WERI-Rb-1 (cell line): ENCODE results near the gene ENPP1.

ENCODE experiments used
- DNase-seq: peaks from one replicate; pipeline ENCODE4 v3.0.0-alpha.2; 2020
- H3K27ac ChIP-seq: fragments of 250-450 bp; sonication (Bioruptor Pico); 2 replicates; pipeline ENCODE4 v1.5.1; 2020; ENCODE audit warnings: mild to moderate bottlenecking, moderate library complexity
- H3K27me3 ChIP-seq: fragments of 250-450 bp; sonication (Bioruptor Pico); 2 replicates; pipeline ENCODE4 v1.5.1; 2021; ENCODE audit warnings: mild to moderate bottlenecking, low read depth, moderate library complexity; ENCODE audit not compliant: insufficient read depth, severe bottlenecking
- H3K36me3 ChIP-seq: fragments of 250-450 bp; sonication (Bioruptor Pico); 2 replicates; pipeline ENCODE4 v1.5.1; 2020; ENCODE audit warnings: mild to moderate bottlenecking, moderate library complexity
- H3K4me3 ChIP-seq: 2 replicates; pipeline ENCODE4 v1.5.1; 2011; ENCODE audit warnings: low read depth, mild to moderate bottlenecking, control low read depth, low read length
- H3K9me3 ChIP-seq: fragments of 250-450 bp; sonication (Bioruptor Pico); 2 replicates; pipeline ENCODE4 v1.5.1; 2021; ENCODE audit warnings: mild to moderate bottlenecking, moderate library complexity; ENCODE audit not compliant: severe bottlenecking
- CTCF ChIP-seq: IDR thresholded peaks from 2 replicates; pipeline ENCODE4 v1.5.1; 2011; ENCODE audit warnings: low read depth, mild to moderate bottlenecking, control low read depth, inconsistent platforms, low read length

Gene ENPP1

DNA sequence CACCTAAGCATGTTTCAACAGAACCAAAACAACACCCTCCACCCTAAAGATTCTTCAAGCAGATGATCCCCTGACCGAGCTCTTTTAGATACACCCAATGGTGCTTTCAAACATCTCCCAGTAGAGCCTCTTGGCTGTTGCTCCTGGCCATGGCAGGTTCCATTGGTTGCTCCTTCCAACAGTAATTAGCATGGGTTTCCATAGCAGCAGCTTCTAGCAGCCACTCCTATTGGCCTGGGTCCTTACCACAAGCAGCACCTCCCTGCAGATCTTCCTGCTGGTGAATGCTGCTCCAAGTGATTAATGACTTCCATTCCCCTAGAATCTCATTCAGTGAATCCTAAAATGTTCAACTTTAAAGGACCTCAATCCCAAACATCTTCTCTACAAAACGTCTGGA, 129.4 kb downstream of the ENPP1 start:
- Histone ChIP-seq H3K27me3 (peaks cover 44% of the 10 kb centered on the region), H3K36me3 (no peaks in the 10 kb centered on the region), H3K27ac (no peak overlapping the region), H3K9me3 (no peaks in the 10 kb centered on the region), H3K4me3 (no peak overlapping the region)
- DNase-seq = no peak
- no peak for TF ChIP-seq CTCF

GRCh38 chr6:131937703-131938631, 130.1 kb downstream of the ENPP1 start:
- no peak for TF ChIP-seq CTCF
- Histone ChIP-seq H3K27me3 (peaks cover 37% of the 10 kb centered on the region), H3K36me3 (no peaks in the 10 kb centered on the region), H3K9me3 (no peaks in the 10 kb centered on the region), H3K4me3 (no peak overlapping the region), H3K27ac (no peak overlapping the region)
- no peak for DNase-seq
